Activated T-helper 1 cell treated with Interleukin-2 at 50 U/mL for 16 hours (primary cell): Measurements from ENCODE around the gene STOML1.
A peak's percentile ranks its signal among the peaks of the same experiment; 100 is the strongest.
"Not testable (repeated sequence)": the region's sequence is repeated elsewhere in the genome, so short reads cannot be mapped to it uniquely, and the experiment has no call there.

Source experiments
- DNase-seq: peaks from one replicate; pipeline ENCODE4 v3.0.0-alpha.2; 2020; ENCODE audit warnings: low read depth

Gene STOML1

DNA sequence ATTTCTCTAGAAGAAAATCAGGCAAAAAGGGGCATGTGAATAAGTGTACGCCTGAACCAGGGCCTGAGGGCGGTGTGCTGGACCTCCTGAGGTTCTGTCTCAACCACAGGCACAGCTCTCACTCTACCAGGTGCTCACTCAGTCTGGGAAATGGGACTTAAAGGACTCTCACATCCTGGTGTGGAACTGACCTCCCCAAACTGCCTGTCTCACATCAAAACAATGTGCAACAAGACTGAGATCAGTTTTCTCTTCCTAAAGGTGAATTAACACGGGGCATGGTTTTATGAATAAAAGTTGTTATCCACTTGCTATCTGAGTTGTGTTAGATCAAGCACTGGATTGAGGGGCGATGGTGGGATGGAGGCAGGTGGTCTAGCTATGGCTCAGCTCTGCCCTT lies 4.8 kb downstream of the STOML1 start:
- no peak for DNase-seq

DNA sequence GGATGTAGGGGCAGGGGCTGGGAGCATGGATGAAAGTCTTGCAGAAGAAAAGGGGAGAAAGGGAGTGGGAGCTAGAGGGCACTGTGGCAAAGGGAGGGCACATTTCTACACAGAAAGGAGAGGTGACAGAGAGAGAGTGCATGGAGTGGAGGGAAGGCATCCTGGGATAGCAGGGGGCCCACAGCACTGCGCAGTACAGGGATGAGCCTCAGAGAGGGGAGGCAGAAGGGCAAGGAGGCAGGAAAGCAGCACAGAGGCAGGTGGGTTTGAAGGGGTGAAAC lies 5.4 kb downstream of the STOML1 start:
- DNase-seq = no peak

DNA sequence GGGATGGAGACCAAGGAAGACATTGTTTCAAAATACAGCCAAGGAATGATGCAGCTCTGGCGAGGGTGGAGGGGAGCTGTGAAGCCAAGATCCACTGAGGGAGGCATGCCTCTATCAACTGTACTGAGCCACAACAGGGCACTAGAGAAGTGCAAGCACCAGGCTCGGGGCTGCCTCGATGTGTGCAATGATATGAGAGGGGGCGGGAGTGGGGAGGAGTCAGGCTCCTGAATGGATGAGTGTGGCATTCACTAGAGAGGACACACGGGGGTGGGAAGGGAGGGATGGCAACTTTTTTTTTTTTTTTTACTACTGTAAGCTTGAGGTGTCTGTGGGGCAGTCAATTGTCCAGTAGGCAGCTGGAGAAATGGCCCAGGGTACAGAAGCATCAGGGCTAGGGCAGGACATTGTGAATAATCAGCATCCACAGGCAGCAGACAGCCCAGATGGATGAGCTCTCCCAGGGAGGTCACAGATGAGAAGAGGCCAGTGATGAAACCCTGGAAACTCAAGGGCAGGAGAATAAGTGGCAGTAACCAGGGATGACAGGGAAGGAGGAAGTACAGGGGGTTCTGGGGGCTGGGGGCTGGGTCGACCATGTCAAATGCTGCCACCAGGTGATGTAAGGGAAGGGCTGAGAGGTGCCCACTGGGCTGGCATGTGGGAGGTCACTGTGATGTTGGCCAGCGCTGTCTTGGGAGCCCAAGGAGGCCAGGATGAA lies 5.9 kb downstream of the STOML1 start:
- no peak for DNase-seq

DNA sequence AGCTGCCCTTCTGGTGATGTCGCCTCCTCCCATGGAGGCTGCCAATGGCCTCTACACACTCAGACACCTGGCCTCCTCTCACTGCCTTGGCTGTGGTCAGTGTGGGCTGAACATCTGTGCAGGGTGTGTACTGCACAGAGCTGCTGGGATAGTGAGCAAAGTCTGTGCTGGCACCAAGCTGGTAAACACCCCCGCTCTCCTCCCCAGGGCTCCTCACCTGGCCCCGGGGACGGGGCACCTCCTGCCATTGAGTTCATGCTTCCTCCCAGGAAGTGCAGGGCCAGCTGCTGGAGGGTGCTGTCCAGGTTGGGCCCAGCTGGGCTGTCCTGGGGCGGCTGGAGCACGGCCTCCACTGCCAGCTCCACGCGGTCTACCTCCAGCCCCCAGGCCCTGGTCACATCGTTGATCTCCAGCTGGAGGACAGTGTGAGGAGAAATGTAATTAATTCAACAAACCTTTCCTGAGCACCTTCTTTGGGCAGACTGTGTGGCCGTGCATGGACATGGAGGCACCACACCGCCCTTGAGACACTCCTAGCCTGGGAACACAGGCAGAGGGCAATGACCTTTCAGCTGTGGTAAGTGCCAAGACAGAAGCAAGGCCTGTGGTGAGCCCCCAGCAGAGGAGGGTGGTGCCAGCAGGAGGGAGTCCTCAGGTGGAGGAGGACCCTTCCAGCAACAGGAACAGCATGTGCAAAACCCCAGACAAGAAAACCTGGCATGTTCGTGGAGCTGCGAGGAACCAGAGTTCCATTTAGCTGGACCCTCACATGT lies 6.8 kb downstream of the STOML1 start:
- no peak for DNase-seq

DNA sequence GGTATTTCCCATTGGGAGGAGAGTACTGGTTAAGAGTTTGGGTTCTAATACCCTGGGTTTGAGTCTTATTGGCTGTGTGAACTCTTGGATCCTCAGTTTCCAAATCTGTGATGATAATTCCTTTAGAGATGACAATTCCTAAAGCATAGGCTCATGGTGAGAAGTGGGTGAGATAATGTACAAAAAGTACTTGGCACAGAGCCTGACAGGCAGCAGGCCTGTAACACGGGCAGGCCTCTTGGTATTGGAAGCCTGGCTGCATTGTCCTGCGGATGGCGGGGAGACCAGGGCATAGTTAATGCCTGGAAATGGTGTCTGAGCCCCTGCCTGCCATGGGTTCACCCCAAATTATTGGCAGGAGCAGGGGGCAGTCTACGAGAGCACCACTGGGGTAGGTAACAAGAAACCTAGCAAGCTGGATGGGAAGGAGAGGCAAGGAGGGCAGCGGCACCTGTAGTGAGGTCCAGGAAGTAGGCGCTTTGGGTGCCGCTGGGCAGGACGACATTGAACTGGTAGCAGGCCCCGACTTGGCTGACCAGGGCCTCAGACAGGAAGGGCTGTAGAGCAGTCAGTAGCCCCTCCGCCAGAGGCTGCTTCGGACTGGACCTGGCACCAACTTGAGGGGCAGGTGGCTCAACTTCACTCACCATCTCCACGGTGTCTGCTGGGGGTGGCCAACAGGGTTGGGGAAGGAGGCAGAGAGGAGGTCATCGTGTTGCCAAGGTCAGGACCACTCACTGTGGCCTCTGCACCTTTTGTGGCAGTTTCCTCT lies 7.7 kb downstream of the STOML1 start:
- no peak for DNase-seq

DNA sequence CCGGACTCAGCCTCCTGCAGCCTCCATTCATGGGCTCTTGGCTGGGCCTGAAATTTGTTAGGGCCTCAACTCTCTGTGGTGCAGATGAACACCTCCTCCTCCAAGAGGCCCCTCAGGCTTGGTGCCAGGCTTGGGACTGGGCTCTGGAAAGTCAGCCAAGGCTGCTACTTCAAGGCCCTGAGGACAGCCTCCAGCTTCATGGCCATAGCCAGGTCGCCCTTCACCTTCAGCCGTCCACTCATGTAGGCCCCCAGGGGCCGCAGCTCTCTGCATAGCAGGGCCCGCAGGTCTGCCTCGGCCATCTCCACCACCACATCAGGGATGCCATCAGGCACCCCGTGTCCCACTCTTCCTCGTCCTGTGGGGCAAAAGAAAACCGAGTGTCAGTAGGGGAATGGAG lies 8.3 kb downstream of the STOML1 start:
- no peak for DNase-seq

DNA sequence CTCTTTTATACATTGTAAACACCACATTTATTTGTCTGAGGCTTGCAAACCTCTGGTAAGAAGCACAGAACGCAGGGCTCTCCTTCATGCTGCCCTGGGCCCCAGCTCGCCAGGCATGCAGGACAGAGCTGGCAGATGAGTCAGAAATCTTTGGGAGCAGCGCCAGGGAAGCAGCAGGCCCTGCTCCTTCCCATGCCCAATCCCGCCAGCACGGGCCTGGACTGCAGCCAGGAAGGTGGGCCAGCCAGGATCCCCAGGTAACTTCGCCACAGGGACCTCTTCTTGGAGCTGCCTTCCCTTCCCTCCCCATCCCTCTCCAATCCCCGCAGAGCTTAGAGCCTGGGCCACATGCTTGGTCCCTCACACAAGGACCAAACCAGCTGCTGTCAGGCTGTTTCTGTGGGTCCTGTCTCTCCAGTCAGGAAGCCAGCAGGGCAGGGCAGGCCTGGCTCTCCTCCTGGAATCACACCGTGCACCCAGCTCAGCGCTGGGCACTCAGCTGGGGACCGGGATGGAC lies 8.8 kb downstream of the STOML1 start:
- no peak for DNase-seq

DNA sequence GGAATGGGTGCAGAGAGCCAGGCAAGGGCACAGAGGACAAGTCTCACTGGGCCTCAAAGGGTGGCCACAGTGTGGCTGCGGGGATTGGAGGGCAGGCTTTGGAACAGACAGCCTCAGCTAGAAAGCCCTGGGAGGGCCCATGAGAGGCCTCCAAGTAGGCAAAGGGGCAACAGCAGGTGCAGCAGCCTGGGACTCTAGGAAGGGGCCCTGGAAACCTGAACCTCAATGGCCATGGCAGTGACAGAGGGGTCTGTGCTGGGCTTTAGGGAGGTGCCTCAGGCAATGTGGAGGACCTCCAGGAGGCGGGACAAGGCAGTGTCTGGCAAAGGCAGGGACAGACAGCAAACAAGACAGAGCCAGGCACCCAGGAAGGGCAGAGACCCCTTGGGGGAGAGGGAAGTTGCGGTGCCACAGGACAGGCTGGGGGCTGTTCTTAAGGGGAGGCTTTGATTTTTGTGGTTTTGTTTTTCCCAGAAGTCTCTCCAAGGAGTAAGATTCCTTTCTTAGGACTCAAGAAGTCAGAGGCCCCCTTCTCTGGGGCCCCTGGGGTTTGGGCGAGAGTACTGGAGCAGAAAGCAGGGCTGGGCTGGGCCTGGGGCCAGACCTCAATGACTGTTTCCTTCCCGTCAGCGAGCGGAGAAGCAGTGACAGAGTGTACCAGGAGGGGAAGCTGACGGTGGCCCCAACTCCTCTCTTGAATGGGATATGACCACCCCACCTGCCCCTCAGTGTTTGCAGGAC lies 9.7 kb downstream of the STOML1 start:
- DNase-seq = no peak

DNA sequence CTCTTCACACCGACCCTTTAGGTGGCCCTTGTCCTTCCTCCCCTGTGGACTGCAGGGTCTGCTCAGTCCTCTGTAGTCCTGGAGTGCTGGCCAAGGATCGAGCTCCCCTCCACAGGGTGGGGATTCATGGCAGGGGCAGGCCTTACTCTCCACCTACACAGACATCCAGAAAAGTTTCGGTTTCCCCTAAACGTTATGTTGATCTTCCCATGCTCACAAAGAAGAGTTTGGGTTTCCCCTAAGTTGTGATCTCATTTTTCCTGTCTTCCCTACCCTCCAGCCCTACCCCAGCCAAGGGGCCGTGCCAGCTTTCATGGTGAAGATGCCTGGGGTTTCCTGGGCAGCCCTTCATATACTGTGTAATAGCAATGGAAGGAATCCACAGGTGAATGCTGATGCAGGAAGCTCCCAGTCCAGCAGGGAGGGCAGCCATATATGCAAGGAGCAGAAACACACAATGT lies 10.3 kb downstream of the STOML1 start:
- DNase-seq = no peak

DNA sequence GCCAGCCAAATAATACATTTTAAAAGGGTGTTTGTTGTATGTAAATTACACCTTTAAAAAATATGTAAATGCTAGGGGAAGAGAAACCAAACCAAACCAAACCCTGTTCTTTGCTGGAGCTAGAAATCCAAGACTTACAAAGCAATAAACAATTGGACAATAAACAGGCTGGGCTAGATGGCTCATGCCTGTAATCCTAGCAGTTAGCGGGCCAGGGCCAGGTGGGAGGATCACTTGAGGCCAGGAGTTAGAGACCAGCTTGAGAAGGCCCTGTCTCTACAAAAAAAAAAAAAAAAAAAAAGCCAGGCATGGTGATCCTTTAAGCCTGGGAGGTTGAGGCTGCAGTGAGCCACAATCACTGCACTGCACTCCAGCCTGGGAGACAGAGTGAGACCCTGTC lies 12.5 kb downstream of the STOML1 start:
- no peak for DNase-seq

DNA sequence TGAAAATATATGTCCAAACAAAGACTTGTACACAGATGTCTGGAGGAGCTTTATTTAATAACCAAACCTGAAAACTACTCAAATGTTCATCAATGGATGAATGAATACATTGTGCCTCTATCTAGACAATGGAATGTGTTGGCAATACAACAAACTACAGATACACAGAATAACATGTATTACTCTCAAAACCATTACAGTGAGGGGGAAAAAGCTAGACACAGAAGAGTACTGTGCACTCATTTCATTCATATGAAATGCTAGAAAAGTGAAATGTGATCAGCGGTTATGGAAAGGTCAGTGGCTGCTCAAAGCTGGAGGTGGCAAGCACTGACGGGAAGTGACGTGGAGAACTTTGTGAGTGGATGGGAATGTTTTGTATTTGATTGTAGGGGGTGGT lies 13.2 kb downstream of the STOML1 start:
- no peak for DNase-seq

DNA sequence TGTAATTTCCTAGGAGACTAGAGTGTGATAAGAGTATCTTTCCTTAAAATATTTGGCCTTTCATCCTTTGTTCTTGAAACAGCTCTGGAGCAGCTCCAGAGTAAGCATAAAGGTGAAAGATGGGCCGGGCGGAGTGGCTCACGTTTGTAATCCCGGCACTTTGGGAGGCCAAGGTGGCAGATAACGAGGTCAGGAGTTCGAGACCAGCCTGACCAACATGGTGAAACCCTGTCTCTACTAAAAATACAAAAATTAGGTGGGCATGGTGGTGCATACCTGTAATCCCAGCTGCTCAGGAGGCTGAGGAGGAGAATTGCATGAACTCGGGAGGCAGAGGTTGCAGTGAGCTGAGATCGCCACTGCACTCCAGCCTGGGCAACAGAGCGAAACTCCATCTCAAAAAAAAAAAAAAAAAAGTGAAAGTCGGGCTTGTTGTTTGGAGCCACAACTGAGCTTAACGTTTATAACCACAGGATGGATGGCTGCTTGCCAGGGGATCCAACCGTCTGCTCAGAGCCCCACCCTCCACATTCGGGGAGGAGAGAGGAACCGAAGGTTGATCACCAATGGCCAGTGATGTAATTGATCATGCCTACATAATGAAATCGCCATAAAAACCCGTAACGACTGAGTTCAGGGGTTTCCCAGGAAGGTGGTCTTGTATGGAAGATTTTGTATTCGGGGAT lies 16.5 kb downstream of the STOML1 start:
- not testable (repeated sequence) for DNase-seq

DNA sequence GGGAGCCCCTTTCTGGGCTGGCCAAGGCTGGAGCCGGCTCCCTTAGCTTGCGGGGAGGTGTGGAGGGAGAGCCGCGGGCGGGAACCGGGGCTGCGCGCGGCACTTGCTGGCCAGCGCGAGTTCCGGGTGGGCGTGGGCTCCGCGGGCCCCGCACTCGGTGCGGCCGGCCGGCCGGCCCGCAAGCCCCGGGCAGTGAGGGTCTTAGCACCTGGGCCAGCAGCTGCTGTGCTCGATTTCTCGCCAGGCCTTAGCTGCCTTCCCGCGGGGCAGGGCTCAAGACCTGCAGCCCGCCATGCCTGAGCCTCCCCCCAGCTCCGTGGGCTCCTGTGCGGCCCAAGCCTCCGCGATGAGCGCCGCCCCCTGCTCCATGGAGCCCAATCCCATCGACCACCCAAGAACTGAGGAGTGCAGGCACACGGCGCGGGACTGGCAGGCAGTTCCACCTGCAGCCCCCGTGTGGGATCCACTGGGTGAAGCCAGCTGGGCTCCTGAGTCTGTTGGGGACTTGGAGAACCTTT lies 18.4 kb downstream of the STOML1 start:
- DNase-seq = not testable (repeated sequence)

DNA sequence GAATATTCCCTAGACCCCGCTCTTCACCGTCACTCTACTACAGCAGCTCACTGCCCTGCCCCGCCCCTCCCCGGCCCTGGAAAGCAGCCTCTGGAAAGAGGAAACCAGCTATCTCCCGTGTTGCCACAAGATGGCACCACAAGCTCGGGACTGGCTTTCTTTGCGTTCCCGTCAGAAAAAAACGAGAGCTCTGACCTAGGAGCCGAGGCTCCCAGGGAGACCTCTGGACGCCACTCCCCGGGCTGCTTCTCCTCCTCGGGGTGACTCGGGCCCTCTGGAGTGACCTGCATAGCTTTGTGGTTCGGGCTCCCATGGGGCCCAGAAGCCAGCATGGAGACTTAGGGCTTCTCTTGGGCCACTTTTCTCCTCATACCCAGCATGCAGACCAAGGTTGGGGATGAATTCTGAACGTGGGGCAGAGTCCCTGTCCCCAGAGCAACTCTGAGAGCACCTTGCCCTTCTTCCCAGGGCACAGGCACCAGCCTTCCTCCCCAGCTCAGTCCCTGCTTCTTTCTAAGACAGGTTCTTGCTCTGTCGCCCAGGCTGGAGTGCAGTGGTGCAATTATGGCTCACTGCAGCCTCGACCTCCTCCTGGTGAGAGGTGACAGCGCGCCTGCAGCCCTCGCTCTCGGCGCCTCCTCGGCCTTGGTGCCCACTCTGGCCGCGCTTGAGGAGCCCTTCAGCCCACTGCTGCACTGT lies 19.0 kb downstream of the STOML1 start:
- DNase-seq = peak; percentile 60

DNA sequence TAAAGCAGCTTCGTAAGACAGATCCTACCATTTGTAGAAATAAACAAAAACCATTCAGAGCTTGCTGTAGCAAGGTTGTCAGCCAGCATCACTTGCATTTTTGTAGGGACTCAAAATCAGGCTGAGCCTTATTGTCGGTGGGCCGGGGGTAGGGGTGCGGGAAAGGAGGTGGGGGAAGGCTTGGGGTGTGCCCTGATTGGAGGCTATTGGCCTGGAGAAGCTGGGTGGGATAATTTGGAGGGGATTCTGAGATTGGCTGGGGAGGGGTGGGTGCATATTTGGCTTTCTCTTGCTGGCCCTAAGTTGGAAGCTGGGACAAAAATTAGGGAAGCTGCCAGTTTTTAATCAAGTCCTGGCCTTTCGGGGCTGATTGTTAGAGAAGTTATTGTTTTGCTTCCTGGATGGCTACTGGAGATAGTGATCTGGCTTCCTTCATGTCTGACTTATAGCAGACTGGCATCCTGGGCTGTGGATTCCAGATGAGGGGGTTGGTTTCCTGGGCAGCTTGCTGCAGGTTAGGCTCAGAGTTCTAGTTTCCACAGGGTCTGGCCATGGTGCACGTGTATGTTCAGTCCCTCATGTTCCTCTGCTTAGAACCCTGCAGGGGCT lies 22.8 kb downstream of the STOML1 start:
- no peak for DNase-seq

DNA sequence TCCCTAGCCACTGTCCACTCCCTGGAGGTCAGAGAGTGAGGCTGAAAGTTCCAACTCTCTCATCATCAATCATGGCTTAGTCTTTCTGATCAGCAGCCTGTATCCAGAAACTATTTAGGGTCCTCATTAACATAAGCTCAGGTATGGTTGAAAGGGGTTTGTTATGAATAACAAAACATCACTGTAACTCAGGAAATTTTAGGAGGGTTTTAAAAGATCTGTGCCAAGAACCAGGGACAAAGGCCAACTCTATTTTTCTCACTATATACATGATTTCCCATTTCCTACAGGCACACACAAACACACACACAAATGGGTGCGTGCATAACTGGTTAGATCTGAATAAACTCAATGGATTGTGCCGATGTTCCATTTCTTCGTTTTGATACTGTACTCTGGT lies 23.6 kb downstream of the STOML1 start:
- no peak for DNase-seq

DNA sequence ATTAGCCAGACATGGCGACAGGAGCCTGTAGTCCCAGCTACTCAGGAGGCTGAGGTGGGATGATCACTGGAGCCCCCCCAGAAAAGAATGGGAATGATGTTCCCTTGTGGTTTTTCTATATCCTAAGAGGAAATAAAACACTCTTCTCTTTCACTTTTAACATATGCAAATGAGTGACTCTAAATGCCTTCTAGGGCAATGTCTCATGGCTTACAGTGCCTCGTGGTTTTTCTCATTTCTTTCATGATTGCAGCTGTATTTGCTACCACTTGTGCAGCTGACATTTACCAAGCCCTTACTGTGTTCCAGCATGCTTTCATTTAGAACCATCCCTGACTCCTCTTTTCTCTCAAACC lies 26.4 kb downstream of the STOML1 start:
- DNase-seq = no peak

DNA sequence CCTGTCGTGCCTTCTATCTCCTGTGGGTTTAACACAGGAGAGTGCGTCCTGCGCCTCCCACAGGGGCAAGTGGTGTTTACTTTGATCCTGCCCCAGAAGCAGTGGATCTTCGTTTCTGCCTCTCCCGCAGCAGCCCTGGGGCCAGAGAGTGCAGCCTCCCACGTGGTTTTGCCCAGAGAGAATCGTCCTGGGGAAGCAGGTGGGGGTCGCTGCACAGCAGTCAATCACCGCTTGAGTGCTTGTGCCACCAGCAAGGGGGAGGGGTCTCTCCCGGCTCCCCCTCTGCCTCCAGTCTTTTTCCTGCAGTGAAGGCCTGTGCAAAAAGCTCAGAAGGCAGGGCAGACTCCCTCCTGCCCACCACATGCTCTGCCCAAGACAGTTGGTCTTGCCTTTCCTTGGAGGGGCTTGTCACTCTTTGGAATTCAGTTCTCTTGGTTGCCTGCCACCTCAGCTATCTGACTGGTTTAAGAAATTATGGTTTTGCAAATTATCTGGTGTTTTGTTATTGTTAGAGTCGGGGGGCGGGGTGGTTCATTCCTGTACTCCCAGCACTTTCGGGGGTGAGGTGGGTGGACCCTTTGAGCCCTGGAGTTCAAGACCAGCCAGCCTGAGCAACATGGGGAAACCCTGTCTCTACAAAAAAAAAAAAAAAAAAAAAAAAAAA lies 26.9 kb downstream of the STOML1 start:
- DNase-seq = no peak

DNA sequence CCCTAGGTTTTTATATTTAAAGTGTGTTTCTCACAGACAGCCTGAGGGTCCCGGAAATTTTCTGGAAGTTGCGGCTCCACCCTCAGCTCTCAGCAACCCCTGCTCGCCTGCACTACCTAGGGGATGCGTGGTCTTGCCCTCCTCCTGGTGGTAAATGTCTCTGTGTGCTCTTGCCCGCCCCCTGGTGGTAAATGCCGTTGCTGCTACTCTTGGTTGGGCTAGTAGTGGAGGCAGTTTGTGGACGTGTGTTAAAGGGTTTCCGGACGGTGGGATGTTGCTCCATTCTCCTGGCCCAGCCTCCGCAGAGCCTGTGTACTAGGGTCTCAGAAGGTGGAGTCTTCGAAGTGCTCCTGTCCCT lies 27.4 kb downstream of the STOML1 start:
- DNase-seq = peak; percentile 76

DNA sequence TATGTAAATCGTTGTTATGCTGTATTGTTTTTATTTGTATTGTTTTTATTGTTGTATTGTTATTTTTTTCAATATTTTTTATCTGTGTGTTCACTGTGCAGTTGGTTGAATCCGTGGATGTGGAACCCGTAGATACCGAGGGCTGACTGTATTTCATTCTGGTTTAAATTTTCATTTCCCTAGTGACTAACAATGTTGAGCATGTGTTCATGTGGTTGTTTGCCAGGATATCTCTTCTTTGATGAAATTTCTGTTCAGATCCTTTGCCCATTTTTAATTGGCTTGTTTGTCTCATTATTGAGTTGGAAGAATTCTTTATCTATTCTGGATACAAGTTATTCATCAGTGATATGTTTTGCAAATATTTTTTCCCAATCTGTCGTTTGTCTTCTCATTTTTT lies 29.7 kb downstream of the STOML1 start:
- no peak for DNase-seq
